Esophagus squamous epithelium (tissue), 4 donors: Measurements from ENCODE around the gene FTH1.

ENCODE experiments used
- CTCF ChIP-seq, 6 experiments: fragments of 450-650 bp in 4 of 6; fragments of 200-600 bp in 2 of 6; sonication (generic) in 2 of 6; IDR thresholded peaks; one replicate each; pipeline ENCODE4 v1.5.1; 2016 to 2019; ENCODE audit warnings: antibody characterized with exemption in 6 of 6, mild to moderate bottlenecking in 4 of 6, moderate library complexity in 4 of 6
- POLR2A ChIP-seq, 4 donors: fragments of 450-650 bp; IDR thresholded peaks; one replicate each; pipeline ENCODE4 v1.6.1; 2017; ENCODE audit warnings: antibody characterized with exemption in 4 of 4, mild to moderate bottlenecking in 4 of 4, moderate library complexity in 3 of 4

DNA sequence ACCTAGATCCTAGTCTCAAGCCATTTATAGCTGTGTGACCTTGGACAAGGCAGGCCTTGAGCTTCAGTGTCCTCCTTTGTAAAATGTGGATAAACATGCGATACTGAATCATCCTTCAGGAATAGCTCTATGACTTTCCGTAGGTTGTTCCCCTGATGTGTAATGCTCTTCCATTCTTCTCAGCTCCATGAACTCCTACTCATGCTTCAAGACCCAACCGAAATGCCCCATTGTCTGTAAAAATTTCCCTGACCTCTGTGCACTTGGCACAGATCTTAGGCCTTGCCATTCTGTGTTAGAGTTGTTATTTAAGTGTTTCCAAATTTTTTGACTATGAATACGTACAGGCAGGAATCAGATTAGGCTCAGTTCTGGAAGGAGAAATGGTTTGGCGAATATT, 20.5 kb downstream of the FTH1 start:
- TF ChIP-seq POLR2A (IDR thresholded peaks at IDR 0.05) (no peak), CTCF (IDR thresholded peaks at IDR 0.05) (no peak)
